ENCODE data around the gene ST6GALNAC1. TPM values are rescaled to one million over a fixed set of nuclear protein-coding genes. Genes with fewer than 3 reads are reported as not detected.

ST6GALNAC1 gene
- total and polyA plus RNA-seq, 2 experiments from 2014 or later, result 17.7 to 27.6 TPM

GRCh38 chr17:76597156-76598003 is 46.2 kb downstream of the ST6GALNAC1 start:
- DNase-seq (ENCODE audit: low spot score), result no peak
- Histone ChIP-seq H4K20me1 (ENCODE audit: insufficient read depth, poor library complexity, severe bottlenecking) (no peaks in the 10 kb centered on the region), H3K27ac (no peak overlapping the region), H3K4me3 (no peak overlapping the region), H3K36me3 (replicated peaks; ENCODE audit: insufficient read depth, low read depth) (no peaks in the 10 kb centered on the region), H3K9me2 (replicated peaks; ENCODE audit: insufficient read depth) (no peaks in the 10 kb centered on the region), H3K4me1 (ENCODE audit: insufficient read depth) (peaks cover 9% of the 10 kb centered on the region), H3K27me3 (no peaks in the 10 kb centered on the region), H3K9me3 (ENCODE audit: low read depth) (no peaks in the 10 kb centered on the region), H3K79me2 (no peaks in the 10 kb centered on the region), H3K4me2 (no peak overlapping the region), H2AFZ (no peak overlapping the region)
- TF ChIP-seq EZH2phosphoT487 (IDR thresholded peaks at IDR 0.05; ENCODE audit: low read depth, severe bottlenecking, unreplicated experiment), result no peak
- TF ChIP-seq, protein P1, sequence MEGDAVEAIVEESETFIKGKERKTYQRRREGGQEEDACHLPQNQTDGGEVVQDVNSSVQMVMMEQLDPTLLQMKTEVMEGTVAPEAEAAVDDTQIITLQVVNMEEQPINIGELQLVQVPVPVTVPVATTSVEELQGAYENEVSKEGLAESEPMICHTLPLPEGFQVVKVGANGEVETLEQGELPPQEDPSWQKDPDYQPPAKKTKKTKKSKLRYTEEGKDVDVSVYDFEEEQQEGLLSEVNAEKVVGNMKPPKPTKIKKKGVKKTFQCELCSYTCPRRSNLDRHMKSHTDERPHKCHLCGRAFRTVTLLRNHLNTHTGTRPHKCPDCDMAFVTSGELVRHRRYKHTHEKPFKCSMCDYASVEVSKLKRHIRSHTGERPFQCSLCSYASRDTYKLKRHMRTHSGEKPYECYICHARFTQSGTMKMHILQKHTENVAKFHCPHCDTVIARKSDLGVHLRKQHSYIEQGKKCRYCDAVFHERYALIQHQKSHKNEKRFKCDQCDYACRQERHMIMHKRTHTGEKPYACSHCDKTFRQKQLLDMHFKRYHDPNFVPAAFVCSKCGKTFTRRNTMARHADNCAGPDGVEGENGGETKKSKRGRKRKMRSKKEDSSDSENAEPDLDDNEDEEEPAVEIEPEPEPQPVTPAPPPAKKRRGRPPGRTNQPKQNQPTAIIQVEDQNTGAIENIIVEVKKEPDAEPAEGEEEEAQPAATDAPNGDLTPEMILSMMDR (IDR thresholded peaks at IDR 0.05; ENCODE audit: poor library complexity), result no peak
- no peak for TF ChIP-seq EZH2 (IDR thresholded peaks at IDR 0.05; ENCODE audit: borderline replicate concordance)
- 87% methylated on average over 12 of the region's 12 CpGs for WGBS (ENCODE audit: low lambda C conversion rate, missing lambda C conversion rate)

DNA sequence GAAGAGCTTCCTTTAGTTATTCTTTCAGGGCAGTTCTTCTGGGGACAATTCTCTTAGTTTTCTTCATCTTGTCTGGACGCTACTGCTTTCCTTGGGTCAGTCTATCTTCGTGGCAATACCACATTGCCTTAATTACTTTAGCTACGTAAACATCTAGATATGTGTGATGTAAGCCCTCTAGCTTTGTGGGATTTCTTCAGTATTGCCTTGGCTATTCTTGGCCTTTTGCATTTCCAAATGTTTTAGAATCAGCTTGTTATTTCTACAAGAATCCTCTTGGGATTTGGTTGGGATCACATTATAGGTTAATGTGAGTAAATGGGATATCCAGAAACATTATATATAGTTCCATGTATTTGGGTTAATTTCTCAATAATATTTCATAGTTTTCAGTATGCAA is 48.9 kb downstream of the ST6GALNAC1 start:
- Histone ChIP-seq H3K9me2 (replicated peaks; ENCODE audit: insufficient read depth) (no peaks in the 10 kb centered on the region), H3K27ac (no peak overlapping the region), H3K36me3 (replicated peaks; ENCODE audit: insufficient read depth, low read depth) (no peaks in the 10 kb centered on the region), H4K20me1 (ENCODE audit: insufficient read depth, poor library complexity, severe bottlenecking) (no peaks in the 10 kb centered on the region), H3K4me3 (no peak overlapping the region), H3K27me3 (no peaks in the 10 kb centered on the region), H2AFZ (no peak overlapping the region), H3K4me2 (no peak overlapping the region), H3K4me1 (ENCODE audit: insufficient read depth) (no peaks in the 10 kb centered on the region), H3K79me2 (no peaks in the 10 kb centered on the region), H3K9me3 (ENCODE audit: low read depth) (no peaks in the 10 kb centered on the region)
- 71% methylated on average over 3 of the region's 3 CpGs for WGBS (ENCODE audit: low lambda C conversion rate, missing lambda C conversion rate)
- TF ChIP-seq EZH2phosphoT487 (IDR thresholded peaks at IDR 0.05; ENCODE audit: low read depth, severe bottlenecking, unreplicated experiment) (no peak), EZH2 (IDR thresholded peaks at IDR 0.05; ENCODE audit: borderline replicate concordance) (no peak)
- TF ChIP-seq, protein P1 (IDR thresholded peaks at IDR 0.05; ENCODE audit: poor library complexity), result no peak
- DNase-seq (ENCODE audit: low spot score), result no peak

GRCh38 chr17:76593959-76594358 is 49.6 kb downstream of the ST6GALNAC1 start:
- no peaks in the 10 kb centered on the region for H3K9me2 ChIP-seq (replicated peaks; ENCODE audit: insufficient read depth)
- H4K20me1 ChIP-seq (ENCODE audit: insufficient read depth, poor library complexity, severe bottlenecking), result no peaks in the 10 kb centered on the region
- WGBS (ENCODE audit: low lambda C conversion rate, missing lambda C conversion rate), result 74% methylated on average over 4 of the region's 4 CpGs
- TF ChIP-seq EZH2 (IDR thresholded peaks at IDR 0.05; ENCODE audit: borderline replicate concordance) (no peak), EZH2phosphoT487 (IDR thresholded peaks at IDR 0.05; ENCODE audit: low read depth, severe bottlenecking, unreplicated experiment) (no peak)
- TF ChIP-seq, protein P1 (IDR thresholded peaks at IDR 0.05; ENCODE audit: poor library complexity), result no peak
- no peaks in the 10 kb centered on the region for H3K9me3 ChIP-seq (ENCODE audit: low read depth)
- H2AFZ ChIP-seq, result no peak overlapping the region
- H3K79me2 ChIP-seq, result no peaks in the 10 kb centered on the region
- no peaks in the 10 kb centered on the region for H3K27me3 ChIP-seq
- H3K4me3 ChIP-seq, result no peak overlapping the region
- H3K27ac ChIP-seq, result no peak overlapping the region
- no peak overlapping the region for H3K4me2 ChIP-seq
- H3K4me1 ChIP-seq (ENCODE audit: insufficient read depth), result no peaks in the 10 kb centered on the region
- no peak for DNase-seq (ENCODE audit: low spot score)
- H3K36me3 ChIP-seq (replicated peaks; ENCODE audit: insufficient read depth, low read depth), result no peaks in the 10 kb centered on the region
